ENCODE measurements around the gene MAP3K7CL. TPM values are rescaled to one million over a fixed set of nuclear protein-coding genes. Genes with fewer than 3 reads are reported as not detected.
"Not testable (repeated sequence)": the region's sequence is repeated elsewhere in the genome, so short reads cannot be mapped to it uniquely, and the experiment has no call there.

MAP3K7CL gene
- total RNA-seq, 2 donors from 2014 or later = 11.6 to 85.3 TPM

DNA sequence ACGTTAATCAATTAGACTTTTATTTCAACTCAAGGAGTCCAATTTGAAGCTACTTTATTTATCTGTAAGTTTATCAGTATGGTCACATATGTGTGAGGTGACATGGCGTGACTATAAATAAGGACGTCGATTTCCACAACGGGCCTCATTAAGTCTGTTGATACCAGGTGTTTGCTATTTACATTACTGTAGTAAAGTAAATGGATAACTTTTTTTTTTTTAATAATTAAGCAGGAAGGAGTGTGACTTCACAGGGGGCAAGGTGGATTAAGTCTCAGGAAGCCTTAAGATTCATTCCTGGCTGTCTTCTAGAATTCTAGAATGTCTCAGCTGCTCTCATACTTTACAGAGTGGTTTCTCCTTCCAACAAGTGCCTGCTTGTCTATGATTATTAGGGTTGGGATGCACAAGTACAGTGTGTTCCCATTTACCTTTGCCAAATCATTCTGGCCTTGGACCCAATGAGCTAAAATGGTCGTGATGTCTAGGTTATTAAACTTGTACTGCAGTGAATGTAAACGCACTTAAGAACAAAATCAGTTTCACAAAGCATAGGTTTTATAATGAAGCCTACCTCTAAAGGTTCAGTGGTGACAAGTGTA lies 15.5 kb downstream of the MAP3K7CL start:
- no peak for ATAC-seq
- Mint-ChIP-seq H3K36me3 (ENCODE audit: low read depth) (peaks cover 3% of the 10 kb centered on the region), H3K27ac (no peak overlapping the region), H3K4me1 (peaks cover 6% of the 10 kb centered on the region), H3K4me3 (no peak overlapping the region), H3K27me3 (no peaks in the 10 kb centered on the region)
- H3K9me3 ChIP-seq (ENCODE audit: control insufficient read depth, low read length, poor library complexity, severe bottlenecking) = no peaks in the 10 kb centered on the region
- DNase-seq = no peak

DNA sequence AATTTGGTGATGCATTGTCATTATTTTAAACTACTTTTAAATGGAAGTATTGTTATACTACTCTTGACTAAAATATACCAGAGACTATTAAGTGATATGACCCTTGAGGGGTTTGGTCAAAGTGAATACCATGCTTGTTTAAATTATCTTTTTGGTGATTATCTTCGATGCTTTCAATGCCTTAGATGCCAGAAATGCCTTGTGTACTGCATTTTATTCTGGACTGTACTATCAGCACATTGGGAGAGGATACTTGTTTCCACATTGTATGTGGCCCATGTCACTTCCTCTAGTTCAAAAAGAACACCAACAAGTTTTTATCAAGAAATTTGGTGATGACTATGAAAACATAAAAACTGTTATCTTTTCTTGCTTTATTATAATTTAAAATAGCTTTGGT lies 16.3 kb downstream of the MAP3K7CL start:
- DNase-seq (no peak), ATAC-seq (no peak)
- no peaks in the 10 kb centered on the region for H3K9me3 ChIP-seq (ENCODE audit: control insufficient read depth, low read length, poor library complexity, severe bottlenecking)
- Mint-ChIP-seq H3K36me3 (ENCODE audit: low read depth) (peaks cover 3% of the 10 kb centered on the region), H3K27ac (no peak overlapping the region), H3K4me3 (no peak overlapping the region), H3K4me1 (peaks cover 6% of the 10 kb centered on the region), H3K27me3 (no peaks in the 10 kb centered on the region)

DNA sequence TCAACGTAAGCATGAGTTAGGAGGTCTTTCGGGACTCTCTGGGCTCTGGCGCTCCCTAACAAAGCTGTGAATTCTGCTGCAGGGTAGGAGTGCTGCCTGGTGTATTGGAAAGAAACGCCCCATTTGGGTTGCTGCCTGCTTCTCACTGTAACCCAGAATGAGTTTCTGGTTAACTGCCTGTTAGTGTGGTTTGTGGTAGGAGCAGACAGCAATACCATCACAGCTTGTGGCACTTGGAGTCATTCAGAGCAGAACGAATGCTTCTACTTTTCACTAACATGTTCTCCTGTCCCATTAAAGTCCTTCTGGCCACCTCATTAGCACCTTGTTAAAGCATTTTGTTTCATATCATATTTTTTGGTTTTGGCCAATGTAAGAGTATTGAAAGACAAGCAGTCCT lies 18.1 kb downstream of the MAP3K7CL start:
- no peak overlapping the region for H3K27ac Mint-ChIP-seq
- no peaks in the 10 kb centered on the region for H3K27me3 Mint-ChIP-seq
- peaks cover 6% of the 10 kb centered on the region for H3K4me1 Mint-ChIP-seq
- peaks cover 5% of the 10 kb centered on the region for H3K36me3 Mint-ChIP-seq (ENCODE audit: low read depth)
- ATAC-seq (no peak), DNase-seq (no peak)
- no peak overlapping the region for H3K4me3 Mint-ChIP-seq
- no peaks in the 10 kb centered on the region for H3K9me3 ChIP-seq (ENCODE audit: control insufficient read depth, low read length, poor library complexity, severe bottlenecking)

DNA sequence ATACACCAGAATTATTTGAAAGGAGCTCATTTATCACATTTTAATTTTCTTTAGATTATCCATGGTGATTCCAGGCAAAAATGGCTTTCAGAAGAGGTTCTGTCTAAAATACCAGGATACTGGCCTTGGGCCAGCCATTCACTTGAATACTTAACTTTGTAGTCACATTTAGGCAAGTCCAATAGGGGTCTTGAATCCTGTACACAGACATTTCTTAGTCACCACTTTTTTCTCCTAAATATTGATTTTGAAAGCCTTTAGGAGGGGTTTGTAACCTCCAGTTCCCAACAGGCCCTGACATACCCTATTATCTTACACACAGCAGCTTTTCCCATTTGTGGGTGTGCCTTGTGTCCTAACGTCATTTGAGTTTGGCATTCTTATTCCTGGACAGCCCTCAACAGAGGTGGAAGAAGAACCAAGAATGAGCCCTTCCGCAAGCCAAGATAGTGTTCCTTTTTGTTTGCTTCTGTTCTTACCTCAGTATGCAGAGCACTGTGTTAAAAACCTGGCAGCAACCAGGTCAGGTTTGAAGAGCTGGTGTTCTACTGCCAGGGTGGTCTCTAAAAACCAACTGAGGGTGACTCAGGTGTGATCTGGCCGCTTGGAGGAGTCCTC lies 19.5 kb downstream of the MAP3K7CL start:
- no peaks in the 10 kb centered on the region for H3K9me3 ChIP-seq (ENCODE audit: control insufficient read depth, low read length, poor library complexity, severe bottlenecking)
- ATAC-seq = no peak
- no peak for DNase-seq
- Mint-ChIP-seq H3K27me3 (no peaks in the 10 kb centered on the region), H3K4me1 (peaks cover 6% of the 10 kb centered on the region), H3K36me3 (ENCODE audit: low read depth) (peaks cover 2% of the 10 kb centered on the region), H3K4me3 (no peak overlapping the region), H3K27ac (no peak overlapping the region)

DNA sequence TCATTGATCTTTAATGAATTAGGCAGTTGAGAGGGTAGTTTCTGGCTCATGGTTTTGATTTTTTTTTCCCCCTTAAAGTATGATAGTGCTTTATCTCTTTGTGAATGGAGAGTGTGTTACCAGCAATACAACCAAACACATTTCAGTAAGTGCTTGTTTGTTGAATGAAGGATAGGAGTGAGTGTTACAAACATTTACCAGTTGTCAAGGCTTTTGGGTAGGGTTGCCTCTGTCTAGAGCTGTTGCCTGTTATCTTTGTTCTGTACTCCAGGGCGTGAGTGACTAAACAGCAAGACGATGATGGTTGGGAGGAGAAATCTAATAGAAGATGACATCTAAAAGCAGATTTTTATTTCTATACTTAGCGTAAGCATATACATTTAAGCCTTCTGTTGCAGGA lies 21.5 kb downstream of the MAP3K7CL start:
- Mint-ChIP-seq H3K36me3 (ENCODE audit: low read depth) (peaks cover 2% of the 10 kb centered on the region), H3K27me3 (no peaks in the 10 kb centered on the region), H3K4me1 (peaks cover 3% of the 10 kb centered on the region), H3K27ac (no peak overlapping the region), H3K4me3 (no peak overlapping the region)
- H3K9me3 ChIP-seq (ENCODE audit: control insufficient read depth, low read length, poor library complexity, severe bottlenecking) = no peaks in the 10 kb centered on the region
- ATAC-seq (no peak), DNase-seq (no peak)

DNA sequence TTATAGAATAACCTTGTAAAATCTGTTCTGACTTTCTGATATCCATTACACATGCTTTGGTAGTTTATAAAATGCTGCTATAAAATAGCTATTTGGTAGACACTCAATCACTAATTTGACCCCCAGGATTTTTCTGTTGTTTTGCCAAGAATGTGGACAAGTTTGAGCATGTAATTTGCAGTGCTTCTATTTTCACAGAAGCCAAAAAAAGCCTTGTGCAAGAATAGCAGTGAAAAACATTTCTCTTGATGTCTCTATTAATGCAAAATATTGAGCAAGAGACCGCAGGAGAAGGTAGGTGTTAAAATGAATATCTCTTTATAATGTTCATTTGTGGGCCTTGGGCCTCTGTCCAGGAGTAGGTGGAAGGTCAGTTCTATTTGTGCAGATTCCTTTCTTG lies 22.5 kb downstream of the MAP3K7CL start:
- H3K36me3 Mint-ChIP-seq (ENCODE audit: low read depth) = peaks cover 2% of the 10 kb centered on the region

DNA sequence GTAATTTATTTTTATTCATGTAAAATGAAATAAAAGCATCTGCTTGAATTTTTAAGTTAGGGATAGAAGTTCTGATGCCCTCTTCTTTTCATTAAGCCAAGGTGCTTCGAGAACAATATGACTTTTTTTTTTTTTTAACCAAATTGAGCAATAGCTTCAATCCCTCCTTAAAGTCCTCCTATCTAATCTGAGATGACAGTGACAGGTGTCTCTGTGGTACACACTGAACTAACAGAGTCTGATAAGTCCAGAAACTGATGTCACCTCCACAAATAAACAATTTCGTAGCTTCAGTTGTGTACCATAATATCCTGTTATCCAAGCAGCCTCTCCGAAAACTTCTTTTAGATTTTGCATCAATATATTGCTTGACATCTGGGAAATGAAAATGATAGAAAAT lies 23.8 kb downstream of the MAP3K7CL start:
- Mint-ChIP-seq H3K4me1 (no peaks in the 10 kb centered on the region), H3K4me3 (no peak overlapping the region), H3K36me3 (ENCODE audit: low read depth) (peaks cover 2% of the 10 kb centered on the region), H3K27ac (no peak overlapping the region), H3K27me3 (no peaks in the 10 kb centered on the region)
- H3K9me3 ChIP-seq (ENCODE audit: control insufficient read depth, low read length, poor library complexity, severe bottlenecking) = no peaks in the 10 kb centered on the region
- no peak for ATAC-seq
- DNase-seq = no peak

More for the DNA sequence above, 22.5 kb downstream of the MAP3K7CL start:
- no peaks in the 10 kb centered on the region for H3K9me3 ChIP-seq (ENCODE audit: control insufficient read depth, low read length, poor library complexity, severe bottlenecking)
- DNase-seq (no peak), ATAC-seq (no peak)
- H3K4me1 Mint-ChIP-seq = no peaks in the 10 kb centered on the region
- H3K27me3 Mint-ChIP-seq = no peaks in the 10 kb centered on the region
- no peak overlapping the region for H3K4me3 Mint-ChIP-seq
- no peak overlapping the region for H3K27ac Mint-ChIP-seq

DNA sequence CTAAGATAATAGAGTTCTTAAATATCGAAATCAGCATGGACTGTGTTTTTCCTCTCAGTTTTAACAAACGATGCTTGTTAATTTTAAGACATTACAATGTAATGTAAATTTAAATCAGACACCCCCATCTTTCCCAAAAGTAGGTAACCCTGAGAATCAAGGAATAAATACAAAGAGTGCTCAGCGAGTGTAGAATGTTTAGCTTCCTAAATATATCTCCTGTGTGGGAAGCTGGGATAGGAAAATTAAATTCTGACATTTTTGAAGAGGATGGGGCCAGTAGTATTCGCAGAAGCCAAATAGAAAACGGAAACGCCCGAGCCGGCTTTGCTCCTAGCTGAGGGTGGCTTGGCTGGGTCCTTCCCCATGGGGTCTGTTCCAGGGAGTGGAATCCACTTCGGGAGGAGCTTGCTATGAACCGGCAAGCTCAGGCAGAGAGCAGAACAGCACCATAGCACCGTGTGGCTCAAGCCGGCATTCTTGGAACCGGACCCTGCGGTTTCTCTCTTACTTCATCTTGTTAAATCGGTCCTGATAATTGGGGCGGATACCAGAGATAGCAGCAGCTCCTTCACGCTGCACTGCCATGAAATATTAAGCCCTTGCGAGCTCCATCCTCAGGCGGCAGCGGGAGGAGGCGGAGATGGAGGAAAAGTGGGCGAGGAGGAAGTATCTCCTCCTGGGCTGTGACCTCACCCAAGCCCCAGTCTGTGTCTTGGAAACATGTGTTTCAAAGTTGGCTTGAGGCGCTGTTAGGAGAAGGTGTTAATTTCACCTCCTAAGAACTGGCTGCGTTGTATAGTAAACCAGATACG lies 24.9 kb downstream of the MAP3K7CL start:
- Mint-ChIP-seq H3K36me3 (ENCODE audit: low read depth) (peaks cover 2% of the 10 kb centered on the region), H3K4me1 (no peaks in the 10 kb centered on the region), H3K27ac (no peak overlapping the region), H3K4me3 (no peak overlapping the region), H3K27me3 (no peaks in the 10 kb centered on the region)
- ATAC-seq (no peak), DNase-seq (no peak)
- H3K9me3 ChIP-seq (ENCODE audit: control insufficient read depth, low read length, poor library complexity, severe bottlenecking) = no peaks in the 10 kb centered on the region

DNA sequence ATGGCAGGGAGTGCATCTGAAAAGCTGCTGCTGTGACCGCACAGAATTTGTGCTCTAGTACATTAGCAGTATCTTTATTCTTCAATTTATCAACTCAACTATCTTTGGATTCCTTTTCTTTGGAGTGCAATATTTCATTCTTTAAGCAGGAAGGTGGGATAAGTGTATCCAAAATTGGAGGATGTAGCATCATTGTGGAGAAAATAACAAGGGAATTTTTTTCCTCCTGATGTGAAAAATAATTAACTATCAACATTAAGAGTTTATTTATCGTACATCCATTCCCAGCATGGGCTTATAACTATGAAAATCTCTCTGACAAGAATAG lies 25.5 kb downstream of the MAP3K7CL start:
- DNase-seq (no peak), ATAC-seq (no peak)
- Mint-ChIP-seq H3K27ac (no peak overlapping the region), H3K4me3 (no peak overlapping the region), H3K4me1 (no peaks in the 10 kb centered on the region), H3K27me3 (no peaks in the 10 kb centered on the region), H3K36me3 (ENCODE audit: low read depth) (peaks cover 2% of the 10 kb centered on the region)
- no peaks in the 10 kb centered on the region for H3K9me3 ChIP-seq (ENCODE audit: control insufficient read depth, low read length, poor library complexity, severe bottlenecking)

DNA sequence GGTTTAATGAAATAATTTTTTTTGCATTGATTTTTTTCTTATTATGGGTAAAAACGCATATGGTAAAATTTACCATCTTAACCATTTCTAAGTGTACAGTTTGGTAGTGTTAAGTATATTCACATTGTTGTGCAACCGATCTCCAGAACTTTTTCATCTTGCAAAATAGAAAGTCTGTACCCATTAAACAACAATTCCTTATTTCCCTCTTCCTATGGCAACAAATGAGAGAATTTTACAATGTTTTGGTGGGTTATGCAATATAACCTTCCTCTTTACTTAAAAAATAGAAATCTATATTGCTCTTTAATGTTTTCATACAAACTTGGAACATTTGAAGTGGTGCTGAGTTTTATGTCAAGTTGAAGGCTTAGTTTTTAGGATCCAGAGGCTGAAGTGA lies 26.6 kb downstream of the MAP3K7CL start:
- no peak overlapping the region for H3K4me3 Mint-ChIP-seq
- H3K27ac Mint-ChIP-seq = no peak overlapping the region
- H3K9me3 ChIP-seq (ENCODE audit: control insufficient read depth, low read length, poor library complexity, severe bottlenecking) = no peaks in the 10 kb centered on the region
- DNase-seq = no peak
- no peaks in the 10 kb centered on the region for H3K27me3 Mint-ChIP-seq
- no peaks in the 10 kb centered on the region for H3K36me3 Mint-ChIP-seq (ENCODE audit: low read depth)
- no peaks in the 10 kb centered on the region for H3K4me1 Mint-ChIP-seq
- no peak for ATAC-seq

DNA sequence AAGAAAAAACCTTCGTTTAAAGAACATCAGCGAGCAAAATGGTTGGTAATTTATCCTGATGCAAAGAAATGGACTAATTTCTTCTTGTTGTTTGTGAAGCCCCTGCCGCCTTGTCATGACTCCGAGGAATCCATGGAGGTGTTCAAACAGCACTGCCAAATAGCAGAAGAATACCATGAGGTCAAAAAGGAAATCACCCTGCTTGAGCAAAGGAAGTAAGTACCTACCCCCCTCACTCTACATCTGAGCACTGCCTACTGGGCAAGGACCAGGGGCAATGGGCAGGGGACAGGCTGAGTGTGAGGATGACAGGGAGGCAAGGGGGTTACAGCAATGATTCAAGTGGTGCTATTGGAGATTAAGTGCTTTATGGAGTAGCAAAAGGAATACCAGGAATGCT lies 29.4 kb downstream of the MAP3K7CL start:
- no peaks in the 10 kb centered on the region for H3K4me1 Mint-ChIP-seq
- DNase-seq (no peak), ATAC-seq (no peak)
- no peaks in the 10 kb centered on the region for H3K9me3 ChIP-seq (ENCODE audit: control insufficient read depth, low read length, poor library complexity, severe bottlenecking)
- H3K36me3 Mint-ChIP-seq (ENCODE audit: low read depth) = no peaks in the 10 kb centered on the region
- no peak overlapping the region for H3K4me3 Mint-ChIP-seq
- H3K27me3 Mint-ChIP-seq = no peaks in the 10 kb centered on the region
- no peak overlapping the region for H3K27ac Mint-ChIP-seq

DNA sequence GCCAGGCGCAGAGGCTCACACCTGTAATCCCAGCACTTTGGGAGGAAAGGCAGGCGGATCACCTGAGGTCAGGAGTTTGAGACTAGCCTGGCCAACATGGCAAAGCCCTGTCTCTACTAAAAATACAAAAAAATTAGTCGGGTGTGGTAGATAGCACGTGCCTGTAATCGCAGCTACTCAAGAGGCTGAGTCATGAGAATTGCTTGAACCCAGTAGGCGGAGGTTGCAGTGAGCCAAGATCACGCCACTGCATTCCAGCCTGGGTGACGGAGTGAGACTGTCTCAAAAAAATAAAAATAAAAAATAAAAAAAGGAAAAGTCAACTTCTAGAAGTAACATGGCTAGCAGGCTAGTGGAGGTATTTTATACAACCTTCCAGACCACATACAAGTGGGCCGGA lies 32.4 kb downstream of the MAP3K7CL start:
- ATAC-seq; H3K36me3 Mint-ChIP-seq (ENCODE audit: low read depth); H3K4me3 Mint-ChIP-seq; H3K27ac Mint-ChIP-seq; H3K27me3 Mint-ChIP-seq; H3K9me3 ChIP-seq (ENCODE audit: control insufficient read depth, low read length, poor library complexity, severe bottlenecking); DNase-seq; H3K4me1 Mint-ChIP-seq: not testable (repeated sequence)

DNA sequence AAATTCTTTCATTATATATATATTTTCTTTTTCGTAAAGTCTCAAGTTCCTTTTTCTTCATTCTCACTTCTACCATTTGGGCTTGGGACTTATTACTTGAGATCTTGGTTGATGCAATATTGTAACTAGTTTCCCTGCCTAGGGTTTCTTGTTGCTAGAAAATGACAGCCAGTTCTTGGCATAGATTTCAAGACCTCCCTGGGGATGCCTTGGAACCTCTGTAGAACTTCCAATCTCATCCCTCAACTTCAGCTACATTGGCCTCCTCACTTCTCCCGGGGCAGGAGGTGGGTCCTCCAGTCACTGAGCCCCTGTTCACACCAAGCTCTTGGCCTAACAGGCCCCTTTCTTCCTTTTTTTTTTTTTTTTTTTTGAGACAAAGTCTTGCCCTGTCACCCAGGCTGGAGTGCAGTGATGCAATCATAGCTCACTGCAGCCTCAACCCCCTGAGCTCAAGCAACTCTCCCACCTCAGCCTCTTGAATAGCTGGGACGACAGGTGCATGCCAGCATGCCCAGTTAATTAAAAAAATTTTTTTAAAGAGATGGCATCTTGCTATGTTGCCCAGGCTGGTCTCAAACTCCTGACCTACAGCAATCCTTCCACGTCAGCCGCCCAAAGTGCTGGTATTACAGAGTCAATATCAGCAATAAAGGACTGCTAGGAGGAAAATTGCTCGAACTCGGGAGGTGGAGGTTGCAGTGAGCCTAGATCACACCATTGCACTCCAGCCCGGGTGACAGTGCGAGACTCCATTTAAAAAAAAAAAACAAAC lies 33.1 kb downstream of the MAP3K7CL start:
- Mint-ChIP-seq H3K36me3 (ENCODE audit: low read depth) (peaks cover 7% of the 10 kb centered on the region), H3K4me3 (no peak overlapping the region), H3K27ac (no peak overlapping the region), H3K27me3 (no peaks in the 10 kb centered on the region), H3K4me1 (peaks cover 4% of the 10 kb centered on the region)
- no peaks in the 10 kb centered on the region for H3K9me3 ChIP-seq (ENCODE audit: control insufficient read depth, low read length, poor library complexity, severe bottlenecking)
- DNase-seq (no peak), ATAC-seq (no peak)

Measured in T-helper 17 cell (primary cell).